IMR-90 (cell line): ENCODE data around the gene CDO1. TPM values are rescaled to one million over a fixed set of nuclear protein-coding genes. Genes with fewer than 3 reads are reported as not detected.

Source experiments
- ATAC-seq: fragments of 200-7000 bp; cut with Tn5 transposase; 2 replicates; pipeline ENCODE4 v1.9.1; 2020; ENCODE audit warnings: low read depth, mild to moderate bottlenecking, moderate library complexity
- BruUV-seq: library from RNA; stranded (reverse); fragments of 400-500 nt; replicated peaks from 2 replicates; lab custom pipeline; 2021; lab: Mats Ljungman, UMichigan
- CTCF ChIA-PET: fragments of 300-600 bp; formaldehyde crosslinking; extraction: SDS; loops from one replicate; lab custom pipeline; 2021; ENCODE audit warnings: antibody characterized with exemption; lab: Yijun Ruan, JAX
- POLR2A ChIA-PET: fragments of 300-600 bp; sonication (Branson Sonifier 250); formaldehyde crosslinking; loops from one replicate; lab custom pipeline; 2022; ENCODE audit warnings: antibody characterized with exemption; ENCODE audit not compliant: unreplicated experiment; lab: Charles Lee
- DNase-seq: peaks from one replicate; pipeline ENCODE4 v3.0.0; 2013
- H2AFZ ChIP-seq: replicated peaks from 2 replicates; pipeline ENCODE3; 2013; ENCODE audit warnings: low read length, mild to moderate bottlenecking; ENCODE audit not compliant: poor library complexity
- H2AK5ac ChIP-seq: 2 replicates; pipeline ENCODE4 v1.6.1; 2013; ENCODE audit warnings: low read depth, low read length, inconsistent platforms
- H2AK9ac ChIP-seq: replicated peaks from 2 replicates; pipeline ENCODE3; 2013; ENCODE audit warnings: mild to moderate bottlenecking, low read depth, low read length, moderate library complexity; ENCODE audit not compliant: poor library complexity
- H2BK120ac ChIP-seq: 2 replicates; pipeline ENCODE4 v1.6.1; 2013; ENCODE audit warnings: low read depth, low read length, inconsistent platforms
- H2BK15ac ChIP-seq: 3 replicates; pipeline ENCODE4 v1.6.1; 2013; ENCODE audit warnings: low read depth, low read length, inconsistent platforms
- H2BK20ac ChIP-seq: 2 replicates; pipeline ENCODE4 v1.6.1; 2013; ENCODE audit warnings: low read depth, mild to moderate bottlenecking, inconsistent platforms, low read length, moderate library complexity
- H2BK5ac ChIP-seq: 2 replicates; pipeline ENCODE4 v1.6.1; 2013; ENCODE audit warnings: mild to moderate bottlenecking, low read depth, low read length, inconsistent platforms; ENCODE audit not compliant: poor library complexity, severe bottlenecking
- H3K14ac ChIP-seq: replicated peaks from 2 replicates; pipeline ENCODE4 v1.6.1; 2013; ENCODE audit warnings: low read depth, low read length, inconsistent platforms
- H3K18ac ChIP-seq: 2 replicates; pipeline ENCODE4 v1.6.1; 2013; ENCODE audit warnings: low read depth, low read length, control low read depth
- H3K23ac ChIP-seq: 2 replicates; pipeline ENCODE4 v1.6.1; 2013; ENCODE audit warnings: low read depth, low read length, inconsistent platforms
- H3K27ac ChIP-seq: 2 replicates; pipeline ENCODE4 v1.5.1; 2013; ENCODE audit warnings: mild to moderate bottlenecking, control low read depth, low read length; ENCODE audit not compliant: insufficient read depth
- H3K27me3 ChIP-seq: 2 replicates; pipeline ENCODE4 v1.6.1; 2013; ENCODE audit warnings: low read length; ENCODE audit not compliant: control insufficient read depth, insufficient read depth
- H3K36me3 ChIP-seq: 2 replicates; pipeline ENCODE4 v1.6.1; 2013; ENCODE audit warnings: low read length, mixed read lengths; ENCODE audit not compliant: control insufficient read depth, insufficient read depth
- H3K4ac ChIP-seq: 2 replicates; pipeline ENCODE4 v1.6.1; 2013; ENCODE audit warnings: low read depth, low read length, inconsistent platforms
- H3K4me1 ChIP-seq: 2 replicates; pipeline ENCODE4 v1.6.1; 2013; ENCODE audit warnings: low read length, mixed read lengths; ENCODE audit not compliant: control insufficient read depth, insufficient read depth
- H3K4me2 ChIP-seq: 2 replicates; pipeline ENCODE4 v1.6.1; 2013; ENCODE audit warnings: low read depth, mild to moderate bottlenecking, control low read depth, low read length, moderate library complexity
- H3K4me3 ChIP-seq: 2 replicates; pipeline ENCODE4 v1.5.1; 2013; ENCODE audit warnings: low read depth, mild to moderate bottlenecking, control low read depth, low read length, moderate library complexity; ENCODE audit not compliant: insufficient read depth
- H3K56ac ChIP-seq: 2 replicates; pipeline ENCODE4 v1.6.1; 2013; ENCODE audit warnings: low read length, inconsistent platforms; ENCODE audit not compliant: insufficient read depth; ENCODE audit errors: extremely low read depth
- H3K79me1 ChIP-seq, 2 experiments: 2 replicates each; pipeline ENCODE4 v1.6.1; 2013; ENCODE audit warnings: low read length in 2 of 2, inconsistent platforms in 1 of 2, low read depth in 1 of 2
- H3K9ac ChIP-seq: 2 replicates; pipeline ENCODE4 v1.6.1; 2013; ENCODE audit warnings: low read depth, low read length, control low read depth
- H3K9me1 ChIP-seq: 2 replicates; pipeline ENCODE4 v1.6.1; 2013; ENCODE audit warnings: low read length, inconsistent platforms; ENCODE audit not compliant: insufficient read depth
- H3K9me3 ChIP-seq: 2 replicates; pipeline ENCODE4 v1.6.1; 2013; ENCODE audit warnings: low read length; ENCODE audit not compliant: control insufficient read depth, insufficient read depth
- H4K20me1 ChIP-seq: 2 replicates; pipeline ENCODE4 v1.6.1; 2013; ENCODE audit warnings: low read length, inconsistent platforms; ENCODE audit not compliant: insufficient read depth
- H4K5ac ChIP-seq: 2 replicates; pipeline ENCODE4 v1.6.1; 2013; ENCODE audit warnings: mild to moderate bottlenecking, low read depth, low read length, control low read depth
- H4K8ac ChIP-seq, 2 experiments: 2 replicates each; pipeline ENCODE4 v1.6.1; 2013; ENCODE audit warnings: low read depth in 2 of 2, low read length in 2 of 2, control low read depth in 1 of 2, inconsistent platforms in 1 of 2
- H4K91ac ChIP-seq: 2 replicates; pipeline ENCODE4 v1.6.1; 2013; ENCODE audit warnings: low read depth, low read length, inconsistent platforms; ENCODE audit not compliant: insufficient read depth
- BHLHE40 ChIP-seq: fragments of 150-350 bp; IDR thresholded peaks from 2 replicates; pipeline ENCODE4 v1.6.1; 2016; ENCODE audit warnings: mild to moderate bottlenecking, low read depth, low read length
- CEBPB ChIP-seq: IDR thresholded peaks from 2 replicates; pipeline ENCODE4 v1.6.1; 2012; ENCODE audit warnings: low read depth, low read length, improper control_type of control experiment
- CHD1 ChIP-seq: IDR thresholded peaks from 2 replicates; pipeline ENCODE4 v1.6.1; 2012; ENCODE audit warnings: low read depth, low read length, improper control_type of control experiment
- FOS ChIP-seq: fragments of 150-350 bp; IDR thresholded peaks from 2 replicates; pipeline ENCODE4 v1.6.1; 2016; ENCODE audit warnings: low read depth, low read length
- MAFK ChIP-seq: IDR thresholded peaks from 2 replicates; pipeline ENCODE4 v1.6.1; 2012; ENCODE audit warnings: low read depth, low read length, improper control_type of control experiment
- MAZ ChIP-seq: IDR thresholded peaks from 2 replicates; pipeline ENCODE4 v1.6.1; 2012; ENCODE audit warnings: low read depth, mild to moderate bottlenecking, low read length, improper control_type of control experiment, moderate library complexity, borderline replicate concordance
- MXI1 ChIP-seq: IDR thresholded peaks from 2 replicates; pipeline ENCODE4 v1.6.1; 2012; ENCODE audit warnings: low read depth, mild to moderate bottlenecking, low read length, moderate library complexity, borderline replicate concordance
- NFE2L2 ChIP-seq: fragments of 150-350 bp; IDR thresholded peaks from 2 replicates; pipeline ENCODE4 v1.6.1; 2016; ENCODE audit warnings: low read depth, mild to moderate bottlenecking, low read length
- POLR2A ChIP-seq: IDR thresholded peaks from 2 replicates; pipeline ENCODE4 v1.6.1; 2012; ENCODE audit warnings: mild to moderate bottlenecking, low read depth, low read length
- RAD21 ChIP-seq: IDR thresholded peaks from 2 replicates; pipeline ENCODE4 v1.6.1; 2012; ENCODE audit warnings: low read length, improper control_type of control experiment
- RCOR1 ChIP-seq: IDR thresholded peaks from 2 replicates; pipeline ENCODE4 v1.6.1; 2012; ENCODE audit warnings: mild to moderate bottlenecking, low read length, improper control_type of control experiment; ENCODE audit not compliant: insufficient replicate concordance
- RFX5 ChIP-seq: IDR thresholded peaks from 2 replicates; pipeline ENCODE4 v1.8.0; 2012; ENCODE audit warnings: low read depth, mild to moderate bottlenecking, low read length, moderate library complexity
- SMC3 ChIP-seq: fragments of 150-350 bp; IDR thresholded peaks from 2 replicates; pipeline ENCODE4 v1.6.1; 2016; ENCODE audit warnings: low read depth, mild to moderate bottlenecking, antibody characterized with exemption, low read length, moderate library complexity
- WGBS, 2 experiments: methylation state at CpG; one replicate each; pipeline versions ENCODE4 v1.1.5 to v1.1.7; 2013; ENCODE audit warnings: missing lambda C conversion rate in 2 of 2; ENCODE audit not compliant: insufficient read length in 1 of 2; ENCODE audit errors: extremely low coverage in 2 of 2; 5-methylcytosine and 5-hydroxymethylcytosine counted together
- dilution Hi-C: fragments of 300-500 bp; cut with HindIII; formaldehyde crosslinking; loops from one replicate; pipeline ENCODE4 v1.14.3; 2018; ENCODE audit warnings: low sequenced_read_pairs; ENCODE audit not compliant: unreplicated experiment
- in situ Hi-C: fragments of 300-500 bp; cut with MboI; formaldehyde crosslinking; loops from 3 replicates; pipeline ENCODE4 v1.14.3; 2019; ENCODE audit warnings: low sequenced_read_pairs, inconsistent platforms, mixed read lengths
- intact Hi-C: fragments of 100-400 bp; cut with micrococcal nuclease; formaldehyde crosslinking; loops from 2 replicates; pipeline ENCODE4 v1.10.0; 2022
- polyA plus RNA-seq, 3 experiments: library from polyadenylated mRNA; depleted of rRNA; stranded (reverse); fragments of >200 nt; gene quantifications; 2 replicates each; pipeline ENCODE4 v1.2.3, GENCODE V29; 2012; ENCODE audit warnings: low replicate concordance in 1 of 3
- total RNA-seq: library from RNA; depleted of rRNA; stranded (reverse); fragments of >200 nt; gene quantifications from 2 replicates; pipeline ENCODE4 v1.2.3, GENCODE V29; 2012
- TF ChIP-seq, protein P1 (sequence below): conservative IDR thresholded peaks from 2 replicates; pipeline ENCODE4 v1.5.1; 2012; ENCODE audit warnings: mild to moderate bottlenecking, low read depth, low read length, improper control_type of control experiment
- TF ChIP-seq, protein P2 (sequence below): fragments of 150-350 bp; IDR thresholded peaks from 2 replicates; pipeline ENCODE4 v1.6.1; 2016; ENCODE audit warnings: low read depth, mild to moderate bottlenecking, low read length, moderate library complexity, borderline replicate concordance
- TF ChIP-seq, protein P3 (sequence below): fragments of 150-350 bp; IDR thresholded peaks from 2 replicates; pipeline ENCODE4 v1.6.1; 2017; ENCODE audit warnings: mild to moderate bottlenecking, antibody characterized with exemption, low read length, low read depth

CDO1 gene
- total and polyA plus RNA-seq, 2 of the 4 experiments (the other 2 are of a cell fraction): 4.8 to 8.6 TPM

DNA sequence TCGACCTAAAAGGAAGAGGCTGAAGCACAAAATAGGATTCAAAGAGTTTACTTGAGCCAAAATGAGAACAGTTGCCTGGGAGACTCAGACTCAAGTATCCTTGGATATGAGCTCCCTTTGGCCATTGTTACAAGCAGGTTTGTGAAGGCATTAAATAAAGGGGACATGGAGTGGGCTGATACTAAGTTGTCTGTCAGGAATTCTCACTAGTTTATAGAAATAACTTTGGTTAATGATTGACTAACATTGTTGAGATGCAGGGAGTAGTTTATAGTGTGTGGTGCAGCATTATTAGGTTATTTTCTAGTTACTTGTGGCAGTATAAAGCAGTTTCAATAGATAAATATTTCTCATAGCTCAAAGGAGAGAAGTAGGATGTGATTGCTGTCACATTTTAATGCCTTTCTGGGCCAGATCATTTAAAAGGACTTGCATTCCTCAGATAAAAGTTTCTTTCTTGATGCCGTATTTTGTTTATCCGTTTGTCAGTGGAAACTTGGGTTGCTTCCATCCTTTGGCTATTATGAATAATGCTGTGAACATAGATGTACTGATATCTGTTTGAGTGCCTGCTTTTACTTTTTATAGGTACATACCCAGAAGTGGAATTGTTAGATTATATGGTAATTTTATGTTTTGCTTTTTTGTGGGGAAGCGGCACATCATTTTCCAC, 34.4 kb upstream of the CDO1 start:
- no peak overlapping the region for H3K4me3 ChIP-seq
- POLR2A ChIA-PET: no interaction called here
- H3K4me1 ChIP-seq: peaks cover 5% of the 10 kb centered on the region; the same call in 1 of the 2 replicates

More for the DNA sequence above, 34.4 kb upstream of the CDO1 start:
- H3K36me3 ChIP-seq: no peaks in the 10 kb centered on the region
- H3K56ac ChIP-seq: no peak overlapping the region
- CTCF ChIA-PET: interaction anchor here (1.9 kb wide), 1 partner anchor 181 kb away, joined by 4 read pairs; no protein-coding TSS in a partner anchor
- in situ Hi-C loops: no loop called here
- H2BK15ac ChIP-seq: no peak overlapping the region
- no TSS peak for BruUV-seq
- H3K18ac ChIP-seq: no peak overlapping the region
- no peaks in the 10 kb centered on the region for H3K9me3 ChIP-seq
- H3K9ac ChIP-seq: no peak overlapping the region
- no peak overlapping the region for H3K4ac ChIP-seq
- H4K8ac ChIP-seq: no peak overlapping the region
- no peak overlapping the region for H3K27ac ChIP-seq
- no peak overlapping the region for H4K91ac ChIP-seq
- H2AFZ ChIP-seq: no peak overlapping the region
- no peak for TF ChIP-seq MXI1
- no peak for TF ChIP-seq NFE2L2
- no peak for TF ChIP-seq CEBPB
- no peak for TF ChIP-seq RFX5
- TF ChIP-seq, protein P1, sequence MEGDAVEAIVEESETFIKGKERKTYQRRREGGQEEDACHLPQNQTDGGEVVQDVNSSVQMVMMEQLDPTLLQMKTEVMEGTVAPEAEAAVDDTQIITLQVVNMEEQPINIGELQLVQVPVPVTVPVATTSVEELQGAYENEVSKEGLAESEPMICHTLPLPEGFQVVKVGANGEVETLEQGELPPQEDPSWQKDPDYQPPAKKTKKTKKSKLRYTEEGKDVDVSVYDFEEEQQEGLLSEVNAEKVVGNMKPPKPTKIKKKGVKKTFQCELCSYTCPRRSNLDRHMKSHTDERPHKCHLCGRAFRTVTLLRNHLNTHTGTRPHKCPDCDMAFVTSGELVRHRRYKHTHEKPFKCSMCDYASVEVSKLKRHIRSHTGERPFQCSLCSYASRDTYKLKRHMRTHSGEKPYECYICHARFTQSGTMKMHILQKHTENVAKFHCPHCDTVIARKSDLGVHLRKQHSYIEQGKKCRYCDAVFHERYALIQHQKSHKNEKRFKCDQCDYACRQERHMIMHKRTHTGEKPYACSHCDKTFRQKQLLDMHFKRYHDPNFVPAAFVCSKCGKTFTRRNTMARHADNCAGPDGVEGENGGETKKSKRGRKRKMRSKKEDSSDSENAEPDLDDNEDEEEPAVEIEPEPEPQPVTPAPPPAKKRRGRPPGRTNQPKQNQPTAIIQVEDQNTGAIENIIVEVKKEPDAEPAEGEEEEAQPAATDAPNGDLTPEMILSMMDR: no peak
- TF ChIP-seq, protein P2, sequence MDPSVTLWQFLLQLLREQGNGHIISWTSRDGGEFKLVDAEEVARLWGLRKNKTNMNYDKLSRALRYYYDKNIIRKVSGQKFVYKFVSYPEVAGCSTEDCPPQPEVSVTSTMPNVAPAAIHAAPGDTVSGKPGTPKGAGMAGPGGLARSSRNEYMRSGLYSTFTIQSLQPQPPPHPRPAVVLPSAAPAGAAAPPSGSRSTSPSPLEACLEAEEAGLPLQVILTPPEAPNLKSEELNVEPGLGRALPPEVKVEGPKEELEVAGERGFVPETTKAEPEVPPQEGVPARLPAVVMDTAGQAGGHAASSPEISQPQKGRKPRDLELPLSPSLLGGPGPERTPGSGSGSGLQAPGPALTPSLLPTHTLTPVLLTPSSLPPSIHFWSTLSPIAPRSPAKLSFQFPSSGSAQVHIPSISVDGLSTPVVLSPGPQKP: no peak
- TF ChIP-seq FOS: no peak
- no peak for TF ChIP-seq MAFK
- TF ChIP-seq CHD1: no peak
- TF ChIP-seq MAZ: no peak
- TF ChIP-seq, protein P3, sequence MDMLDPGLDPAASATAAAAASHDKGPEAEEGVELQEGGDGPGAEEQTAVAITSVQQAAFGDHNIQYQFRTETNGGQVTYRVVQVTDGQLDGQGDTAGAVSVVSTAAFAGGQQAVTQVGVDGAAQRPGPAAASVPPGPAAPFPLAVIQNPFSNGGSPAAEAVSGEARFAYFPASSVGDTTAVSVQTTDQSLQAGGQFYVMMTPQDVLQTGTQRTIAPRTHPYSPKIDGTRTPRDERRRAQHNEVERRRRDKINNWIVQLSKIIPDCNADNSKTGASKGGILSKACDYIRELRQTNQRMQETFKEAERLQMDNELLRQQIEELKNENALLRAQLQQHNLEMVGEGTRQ: no peak
- TF ChIP-seq RAD21: no peak
- TF ChIP-seq RCOR1: no peak
- TF ChIP-seq SMC3: no peak
- no peak for TF ChIP-seq BHLHE40
- TF ChIP-seq POLR2A: no peak
- no peak overlapping the region for H3K23ac ChIP-seq
- no peak overlapping the region for H2BK120ac ChIP-seq
- peak; percentile 66 for DNase-seq
- H3K4me2 ChIP-seq: peak overlapping the region; percentile 45
- peaks cover 25 to 43% of the 10 kb centered on the region in 2 experiments for H3K79me1 ChIP-seq
- H4K20me1 ChIP-seq: peaks cover 38% of the 10 kb centered on the region
- H2BK20ac ChIP-seq: no peak overlapping the region
- peak; percentile 71 for ATAC-seq
- H3K27me3 ChIP-seq: no peaks in the 10 kb centered on the region
- H3K14ac ChIP-seq: no peak overlapping the region
- no peak overlapping the region for H4K5ac ChIP-seq
- dilution Hi-C loops: no loop called here
- intact Hi-C loops: no loop called here
- WGBS, 2 experiments: 78% methylated on average over 1 of the region's 4 CpGs; no CpG with 5 or more reads in 1 of the 2 experiments
- H2AK9ac ChIP-seq: no peak overlapping the region
- peaks cover 5% of the 10 kb centered on the region; the same call in 1 of the 2 replicates for H3K9me1 ChIP-seq
- H2AK5ac ChIP-seq: no peak overlapping the region
- H2BK5ac ChIP-seq: no peak overlapping the region
